Measurements from ENCODE around the gene MTURN.

DNA sequence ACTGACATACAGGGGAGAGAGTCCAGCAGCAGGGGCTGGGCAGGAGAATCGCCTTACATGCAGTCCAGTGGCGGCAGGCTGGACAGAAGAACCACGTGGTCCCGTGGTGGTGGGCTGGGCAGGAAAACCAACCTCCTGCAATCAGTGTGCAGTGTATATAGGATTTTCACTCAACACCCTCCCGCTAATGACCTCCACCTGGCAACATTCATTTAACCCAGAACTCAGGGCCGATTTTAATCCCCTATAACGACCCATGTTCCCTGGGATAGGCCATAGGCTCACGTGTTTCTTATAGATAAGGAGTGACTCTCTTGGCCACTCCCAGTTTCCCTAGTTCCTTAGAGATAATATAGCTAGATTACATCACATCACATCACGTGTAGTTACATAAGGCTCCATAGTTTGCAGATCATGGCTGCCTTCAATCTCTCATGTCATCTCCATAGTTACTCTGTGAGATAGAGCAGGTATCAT, 19.4 kb downstream of the MTURN start:
- TF ChIP-seq CTCF (IDR thresholded peaks at IDR 0.05; ENCODE audit: poor library complexity, severe bottlenecking), result no peak
- TF ChIP-seq TAF1 (IDR thresholded peaks at IDR 0.05; ENCODE audit: low read depth), result no peak
- no peak for TF ChIP-seq POLR2AphosphoS5 (IDR thresholded peaks at IDR 0.05)
- no peak for TF ChIP-seq EZH2 (IDR thresholded peaks at IDR 0.05; ENCODE audit: borderline replicate concordance, insufficient read depth, low read length, poor library complexity, severe bottlenecking)
- no peak for TF ChIP-seq RAD21 (conservative IDR thresholded peaks at IDR 0.05)
- TF ChIP-seq EP300 (conservative IDR thresholded peaks at IDR 0.05; ENCODE audit: poor library complexity, severe bottlenecking), result no peak
- TF ChIP-seq, protein P1, sequence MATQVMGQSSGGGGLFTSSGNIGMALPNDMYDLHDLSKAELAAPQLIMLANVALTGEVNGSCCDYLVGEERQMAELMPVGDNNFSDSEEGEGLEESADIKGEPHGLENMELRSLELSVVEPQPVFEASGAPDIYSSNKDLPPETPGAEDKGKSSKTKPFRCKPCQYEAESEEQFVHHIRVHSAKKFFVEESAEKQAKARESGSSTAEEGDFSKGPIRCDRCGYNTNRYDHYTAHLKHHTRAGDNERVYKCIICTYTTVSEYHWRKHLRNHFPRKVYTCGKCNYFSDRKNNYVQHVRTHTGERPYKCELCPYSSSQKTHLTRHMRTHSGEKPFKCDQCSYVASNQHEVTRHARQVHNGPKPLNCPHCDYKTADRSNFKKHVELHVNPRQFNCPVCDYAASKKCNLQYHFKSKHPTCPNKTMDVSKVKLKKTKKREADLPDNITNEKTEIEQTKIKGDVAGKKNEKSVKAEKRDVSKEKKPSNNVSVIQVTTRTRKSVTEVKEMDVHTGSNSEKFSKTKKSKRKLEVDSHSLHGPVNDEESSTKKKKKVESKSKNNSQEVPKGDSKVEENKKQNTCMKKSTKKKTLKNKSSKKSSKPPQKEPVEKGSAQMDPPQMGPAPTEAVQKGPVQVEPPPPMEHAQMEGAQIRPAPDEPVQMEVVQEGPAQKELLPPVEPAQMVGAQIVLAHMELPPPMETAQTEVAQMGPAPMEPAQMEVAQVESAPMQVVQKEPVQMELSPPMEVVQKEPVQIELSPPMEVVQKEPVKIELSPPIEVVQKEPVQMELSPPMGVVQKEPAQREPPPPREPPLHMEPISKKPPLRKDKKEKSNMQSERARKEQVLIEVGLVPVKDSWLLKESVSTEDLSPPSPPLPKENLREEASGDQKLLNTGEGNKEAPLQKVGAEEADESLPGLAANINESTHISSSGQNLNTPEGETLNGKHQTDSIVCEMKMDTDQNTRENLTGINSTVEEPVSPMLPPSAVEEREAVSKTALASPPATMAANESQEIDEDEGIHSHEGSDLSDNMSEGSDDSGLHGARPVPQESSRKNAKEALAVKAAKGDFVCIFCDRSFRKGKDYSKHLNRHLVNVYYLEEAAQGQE (IDR thresholded peaks at IDR 0.05; ENCODE audit: borderline replicate concordance), result no peak
